Small intestine (tissue), 7 donors: ENCODE data around the gene MAPKAPK2. TPM values are rescaled to one million over a fixed set of nuclear protein-coding genes. Genes with fewer than 3 reads are reported as not detected.

Source experiments
- DNase-seq, 2 donors: peaks; one replicate each; pipeline versions ENCODE4 v3.0.0 to v3.0.0-alpha.2; 2013
- FAIRE-seq: peaks from 2 replicates; lab custom pipeline; 2012; peaks lifted over from hg19 to GRCh38; lab: Jason Lieb, UNC
- H3K27ac ChIP-seq, 3 donors: one replicate each; pipeline ENCODE4 v1.5.1; 2013; ENCODE audit warnings: low read length in 2 of 3, mild to moderate bottlenecking in 2 of 3, control low read depth in 1 of 3, inconsistent platforms in 1 of 3, low read depth in 1 of 3, moderate library complexity in 1 of 3
- H3K27me3 ChIP-seq, 3 donors: one replicate each; pipeline ENCODE4 v1.6.1; 2013; ENCODE audit warnings: low read length in 3 of 3, inconsistent platforms in 1 of 3; ENCODE audit not compliant: control insufficient read depth in 3 of 3, insufficient read depth in 3 of 3
- H3K36me3 ChIP-seq, 3 donors: one replicate each; pipeline ENCODE4 v1.6.1; 2013; ENCODE audit warnings: low read length in 3 of 3, inconsistent platforms in 1 of 3, low read depth in 1 of 3, mild to moderate bottlenecking in 1 of 3, moderate library complexity in 1 of 3; ENCODE audit not compliant: control insufficient read depth in 3 of 3, insufficient read depth in 2 of 3
- H3K4me1 ChIP-seq, 3 donors: one replicate each; pipeline ENCODE4 v1.6.1; 2013; ENCODE audit warnings: low read length in 2 of 3, inconsistent platforms in 1 of 3, low read depth in 1 of 3, mild to moderate bottlenecking in 1 of 3, moderate library complexity in 1 of 3; ENCODE audit not compliant: control insufficient read depth in 3 of 3, insufficient read depth in 2 of 3
- H3K4me3 ChIP-seq, 3 donors: one replicate each; pipeline ENCODE4 v1.5.1; 2013; ENCODE audit warnings: low read length in 3 of 3, control low read depth in 1 of 3, inconsistent platforms in 1 of 3, low read depth in 1 of 3, mild to moderate bottlenecking in 1 of 3, moderate library complexity in 1 of 3
- H3K9me3 ChIP-seq, 2 donors: one replicate each; pipeline ENCODE4 v1.6.1; 2013; ENCODE audit warnings: low read depth in 1 of 2, low read length in 1 of 2; ENCODE audit not compliant: control insufficient read depth in 2 of 2, insufficient read depth in 1 of 2
- WGBS, 3 donors: extraction: QIAGEN DNeasy Blood & Tissue Kit; methylation state at CpG; one replicate each; pipeline ENCODE4 v1.1.7; 2013; 5-methylcytosine and 5-hydroxymethylcytosine counted together
- polyA plus RNA-seq, 4 donors: library from polyadenylated mRNA; stranded (reverse) in 3 of 4; unstranded in 1 of 4; fragments of 200-250 nt in 3 of 4; fragments of 120-200 nt in 1 of 4; gene quantifications; one replicate each; pipeline versions ENCODE4 v1.2.1 to v1.2.3, GENCODE V29; 2013
- donor health status: healthy with polysubstance abuse.
- donor health status: control.
- donor health status: control.
- donor health status: Bipolar disorder and iron deficiency.
- donor health status: healthy.

MAPKAPK2 gene
- polyA plus RNA-seq, 4 donors: 56.4 to 93.5 (median 71.3) TPM

- H3K4me1 ChIP-seq: peaks cover 16 to 54% (median 39%) of the 10 kb centered on the region in 3 donors
- peak overlapping the region in 1 of 3 donors; percentile 30 for H3K4me3 ChIP-seq
- DNase-seq: no peak
- 13 to 51% (median 37%) methylated on average over 2 of the region's 2 CpGs for WGBS, 3 donors
- peaks cover 0 to 22% (median 0%) of the 10 kb centered on the region in 3 donors for H3K36me3 ChIP-seq
- no peak for FAIRE-seq
- no peaks in the 10 kb centered on the region for H3K9me3 ChIP-seq
- H3K27ac ChIP-seq: peak overlapping the region in 1 of 3 donors; percentile 28
- H3K27me3 ChIP-seq: no peaks in the 10 kb centered on the region
These were observed 3.3 kb downstream of the MAPKAPK2 start for GRCh38 chr1:206687915-206688442.

GRCh38 chr1:206690516-206690915 lies 5.8 kb downstream of the MAPKAPK2 start:
- H3K36me3 ChIP-seq: peaks cover 0 to 40% (median 5%) of the 10 kb centered on the region in 3 donors
- no peak for FAIRE-seq

GRCh38 chr1:206691604-206692003 lies 6.9 kb downstream of the MAPKAPK2 start:
- Histone ChIP-seq H3K36me3 (peaks cover 0 to 47% (median 5%) of the 10 kb centered on the region in 3 donors), H3K27me3 (no peaks in the 10 kb centered on the region), H3K9me3 (no peaks in the 10 kb centered on the region), H3K4me1 (peaks cover 16 to 51% (median 44%) of the 10 kb centered on the region in 3 donors), H3K27ac (peak overlapping the region in 1 of 3 donors; percentile 18), H3K4me3 (no peak overlapping the region)
- no peak for FAIRE-seq
- WGBS, 3 donors: 39 to 57% (median 54%) methylated on average over 8 of the region's 8 CpGs
- no peak for DNase-seq

More at GRCh38 chr1:206690516-206690915, 5.8 kb downstream of the MAPKAPK2 start:
- Histone ChIP-seq H3K9me3 (no peaks in the 10 kb centered on the region), H3K4me3 (no peak overlapping the region), H3K27ac (no peak overlapping the region), H3K27me3 (no peaks in the 10 kb centered on the region), H3K4me1 (peaks cover 16 to 51% (median 43%) of the 10 kb centered on the region in 3 donors)
- WGBS, 3 donors: 62 to 68% (median 64%) methylated on average over 2 of the region's 2 CpGs
- no peak for DNase-seq

- H3K4me1 ChIP-seq: peaks cover 11 to 39% (median 35%) of the 10 kb centered on the region in 3 donors
- 52 to 70% (median 60%) methylated on average over 10 of the region's 10 CpGs for WGBS, 3 donors
- H3K4me3 ChIP-seq: no peak overlapping the region
These were observed 8.3 kb downstream of the MAPKAPK2 start for GRCh38 chr1:206693029-206693428.

GRCh38 chr1:206693592-206693991 lies 8.9 kb downstream of the MAPKAPK2 start:
- FAIRE-seq (no peak), DNase-seq (no peak)
- Histone ChIP-seq H3K27me3 (no peaks in the 10 kb centered on the region), H3K27ac (peak overlapping the region in 1 of 3 donors; percentile 65), H3K36me3 (peaks cover 0 to 54% (median 5%) of the 10 kb centered on the region in 3 donors), H3K4me3 (no peak overlapping the region), H3K4me1 (peaks cover 10 to 34% (median 31%) of the 10 kb centered on the region in 3 donors), H3K9me3 (no peaks in the 10 kb centered on the region)
- 72 to 77% (median 74%) methylated on average over 7 of the region's 7 CpGs for WGBS, 3 donors

More at GRCh38 chr1:206693029-206693428, 8.3 kb downstream of the MAPKAPK2 start:
- no peaks in the 10 kb centered on the region for H3K9me3 ChIP-seq
- peaks cover 0 to 56% (median 5%) of the 10 kb centered on the region in 3 donors for H3K36me3 ChIP-seq
- H3K27ac ChIP-seq: peak overlapping the region in 1 of 3 donors; percentile 65
- H3K27me3 ChIP-seq: no peaks in the 10 kb centered on the region
- FAIRE-seq (no peak), DNase-seq (no peak)

GRCh38 chr1:206694171-206695124 lies 9.7 kb downstream of the MAPKAPK2 start:
- DNase-seq (no peak), FAIRE-seq (no peak)
- H3K4me3 ChIP-seq: no peak overlapping the region
- no peaks in the 10 kb centered on the region for H3K27me3 ChIP-seq
- peaks cover 0 to 57% (median 5%) of the 10 kb centered on the region in 3 donors for H3K36me3 ChIP-seq
- H3K27ac ChIP-seq: peak overlapping the region in 1 of 3 donors; percentile 9
- peaks cover 10 to 33% (median 33%) of the 10 kb centered on the region in 3 donors for H3K4me1 ChIP-seq
- H3K9me3 ChIP-seq: no peaks in the 10 kb centered on the region
- WGBS, 3 donors: 71 to 73% (median 72%) methylated on average over 11 of the region's 11 CpGs

GRCh38 chr1:206695733-206696132 lies 11.0 kb downstream of the MAPKAPK2 start:
- 85 to 89% (median 87%) methylated on average over 9 of the region's 9 CpGs for WGBS, 3 donors
- H3K4me3 ChIP-seq: no peak overlapping the region
- peaks cover 6 to 44% (median 26%) of the 10 kb centered on the region in 3 donors for H3K4me1 ChIP-seq
- H3K9me3 ChIP-seq: no peaks in the 10 kb centered on the region
- FAIRE-seq (no peak), DNase-seq (no peak)
- no peaks in the 10 kb centered on the region for H3K27me3 ChIP-seq
- no peak overlapping the region for H3K27ac ChIP-seq
- H3K36me3 ChIP-seq: peaks cover 0 to 56% (median 5%) of the 10 kb centered on the region in 3 donors
